GM10266 (cell line): ENCODE results near the gene ATXN7L1.

Experiments used
- DNase-seq: peaks from one replicate; pipeline ENCODE4 v3.0.0; 2012; ENCODE audit errors: extremely low spot score
- TF ChIP-seq, protein P1 (sequence below): IDR thresholded peaks from 2 replicates; pipeline ENCODE4 v1.5.1; 2012; ENCODE audit warnings: mild to moderate bottlenecking, low read depth; ENCODE audit not compliant: control insufficient read depth, insufficient read depth; ENCODE audit errors: missing control alignments

The ATXN7L1 gene

GRCh38 chr7:105584165-105584564 lies 292.2 kb downstream of the ATXN7L1 start:
- TF ChIP-seq, protein P1, sequence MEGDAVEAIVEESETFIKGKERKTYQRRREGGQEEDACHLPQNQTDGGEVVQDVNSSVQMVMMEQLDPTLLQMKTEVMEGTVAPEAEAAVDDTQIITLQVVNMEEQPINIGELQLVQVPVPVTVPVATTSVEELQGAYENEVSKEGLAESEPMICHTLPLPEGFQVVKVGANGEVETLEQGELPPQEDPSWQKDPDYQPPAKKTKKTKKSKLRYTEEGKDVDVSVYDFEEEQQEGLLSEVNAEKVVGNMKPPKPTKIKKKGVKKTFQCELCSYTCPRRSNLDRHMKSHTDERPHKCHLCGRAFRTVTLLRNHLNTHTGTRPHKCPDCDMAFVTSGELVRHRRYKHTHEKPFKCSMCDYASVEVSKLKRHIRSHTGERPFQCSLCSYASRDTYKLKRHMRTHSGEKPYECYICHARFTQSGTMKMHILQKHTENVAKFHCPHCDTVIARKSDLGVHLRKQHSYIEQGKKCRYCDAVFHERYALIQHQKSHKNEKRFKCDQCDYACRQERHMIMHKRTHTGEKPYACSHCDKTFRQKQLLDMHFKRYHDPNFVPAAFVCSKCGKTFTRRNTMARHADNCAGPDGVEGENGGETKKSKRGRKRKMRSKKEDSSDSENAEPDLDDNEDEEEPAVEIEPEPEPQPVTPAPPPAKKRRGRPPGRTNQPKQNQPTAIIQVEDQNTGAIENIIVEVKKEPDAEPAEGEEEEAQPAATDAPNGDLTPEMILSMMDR: no peak
- no peak for DNase-seq

DNA sequence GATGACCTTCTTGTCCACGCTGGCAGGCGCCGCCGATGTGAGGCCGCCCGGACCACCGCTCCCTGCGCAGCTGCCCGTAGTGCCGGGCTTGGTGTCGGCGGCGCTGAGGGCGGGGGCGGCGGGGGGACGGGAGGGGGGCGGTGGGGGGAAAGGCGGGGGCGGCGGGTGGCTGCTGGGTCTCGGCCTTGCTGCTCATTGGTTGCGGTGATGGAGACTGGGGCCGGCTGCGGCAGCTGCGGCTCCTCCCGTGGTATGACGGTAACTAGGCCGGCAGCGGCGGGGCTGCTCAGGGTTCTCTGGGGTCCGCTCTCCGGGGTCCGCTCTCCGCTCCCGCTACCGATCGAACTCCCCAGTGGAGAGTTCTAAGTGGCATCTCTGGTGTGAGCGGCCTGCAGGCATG lies 293.3 kb downstream of the ATXN7L1 start:
- TF ChIP-seq, protein P1: no peak
- DNase-seq: no peak

DNA sequence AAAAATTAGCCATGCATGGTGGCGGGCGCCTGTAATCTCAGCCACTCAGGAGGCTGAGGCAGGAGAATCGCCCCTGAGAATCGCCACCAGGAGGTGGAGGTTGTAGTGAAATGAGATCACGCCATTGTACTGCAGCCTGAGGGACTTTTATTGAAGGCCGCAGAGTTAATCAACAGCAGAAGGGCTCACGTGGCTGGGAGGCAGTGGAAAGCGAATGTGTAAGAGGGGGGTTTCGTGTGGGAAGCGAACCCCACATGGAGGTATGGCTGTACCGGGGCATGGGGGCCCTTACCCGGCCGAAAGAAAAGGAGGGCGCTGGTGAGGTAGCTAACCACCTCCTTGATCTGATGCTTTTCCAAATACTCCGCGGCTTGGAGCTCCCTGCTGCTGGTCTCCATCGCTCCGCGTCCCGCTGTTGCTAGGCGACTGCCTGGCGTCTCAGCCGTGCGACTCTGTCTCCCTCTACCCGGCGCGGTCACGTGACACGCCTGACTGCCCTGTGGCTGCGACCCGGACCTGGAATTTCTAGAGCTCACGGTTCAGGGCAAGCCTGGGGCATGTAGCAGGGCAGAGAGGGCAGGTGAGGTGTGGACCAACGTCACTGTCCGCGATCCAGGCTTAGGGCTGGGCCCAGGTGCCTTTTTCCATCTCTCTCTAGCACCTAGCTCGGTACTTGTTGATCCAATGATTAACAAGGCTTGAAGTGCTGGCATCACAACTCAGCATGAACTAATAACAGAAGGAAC lies 295.2 kb downstream of the ATXN7L1 start, which contains the start of gene EFCAB10:
Gene EFCAB10 (minus strand): TSS at position 428 of the 746 bp plus-strand sequence. CDS start 30 bp downstream, at position 398.
- TF ChIP-seq, protein P1: no peak
- DNase-seq: peak; percentile 74

DNA sequence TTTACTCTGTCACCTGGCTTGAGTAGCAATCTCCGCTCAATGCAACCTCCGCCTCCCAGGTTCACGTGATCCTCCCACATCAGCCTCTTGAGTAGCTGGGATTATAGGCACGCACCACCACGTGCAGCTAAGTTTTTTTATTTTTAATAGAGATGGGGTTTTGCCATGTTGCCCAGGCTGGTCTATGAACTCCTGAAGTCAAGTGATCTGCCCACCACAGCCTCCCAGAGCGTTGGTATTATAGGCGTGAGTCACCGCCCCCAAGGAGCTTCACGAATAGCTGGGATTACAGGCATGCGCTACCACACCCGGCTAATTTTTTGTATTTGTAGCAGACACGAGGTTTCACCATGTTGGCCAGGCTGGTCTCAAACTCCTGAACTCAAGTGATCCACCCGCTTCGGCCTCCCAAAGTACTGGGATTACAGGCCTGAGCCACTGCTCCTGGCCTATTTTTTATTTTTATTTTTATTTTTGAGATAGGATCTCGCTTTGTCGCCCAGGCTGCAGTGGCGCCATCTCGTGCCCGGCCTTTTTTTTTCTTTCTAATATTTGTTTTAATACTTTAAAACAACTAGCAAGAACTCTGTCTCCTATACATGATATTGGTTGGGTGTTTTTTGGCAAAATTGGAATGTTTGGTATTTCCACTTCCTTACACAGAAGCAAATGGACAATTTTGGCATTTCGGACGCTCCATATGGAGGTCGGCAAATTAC lies 296.2 kb downstream of the ATXN7L1 start:
- TF ChIP-seq, protein P1: no peak
- no peak for DNase-seq

- TF ChIP-seq, protein P1: no peak
These were observed 297.9 kb downstream of the ATXN7L1 start for GRCh38 chr7:105578496-105578895.

DNA sequence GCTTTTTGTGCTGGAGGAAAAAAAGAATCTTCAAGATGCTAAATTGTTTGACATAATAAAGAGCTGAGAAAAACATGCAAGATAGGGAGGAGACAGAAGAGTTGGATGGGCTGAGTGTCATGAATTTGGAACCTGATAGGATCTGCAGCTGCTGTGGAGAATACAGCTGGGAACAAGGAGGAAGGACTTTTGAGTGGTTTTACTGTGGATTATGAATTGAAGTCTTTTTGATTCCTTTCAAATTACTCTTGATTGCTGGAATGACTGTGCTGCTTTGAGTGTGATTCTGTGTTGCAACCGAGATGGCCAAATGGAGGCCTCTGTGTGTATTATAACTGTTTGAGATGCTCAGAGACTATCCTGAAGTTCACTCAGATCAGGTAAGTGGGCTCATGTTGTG lies 299.1 kb downstream of the ATXN7L1 start:
- DNase-seq: no peak
- TF ChIP-seq, protein P1: no peak

More at GRCh38 chr7:105578496-105578895, 297.9 kb downstream of the ATXN7L1 start:
- no peak for DNase-seq

DNA sequence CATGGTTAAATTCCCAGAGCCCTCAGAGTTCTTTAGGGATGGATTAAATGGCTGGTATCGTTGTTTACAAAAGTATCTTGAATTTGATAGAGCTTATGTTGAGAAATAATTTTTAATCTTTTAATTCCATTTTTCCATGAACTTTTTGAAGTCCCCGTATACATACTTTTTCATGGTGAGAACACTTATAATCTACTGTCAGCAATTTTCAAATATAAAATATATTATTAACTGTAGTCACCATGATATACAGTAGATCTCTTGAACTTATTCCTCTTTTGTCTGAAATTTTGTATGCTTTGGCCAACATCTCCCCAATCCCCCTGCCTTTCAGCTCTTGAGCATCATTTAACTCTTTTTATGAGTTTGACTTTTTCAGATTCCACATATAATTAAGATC lies 304.5 kb downstream of the ATXN7L1 start:
- no peak for DNase-seq
- TF ChIP-seq, protein P1: no peak
